ENCODE data around the gene OR2T1.
"Not testable (repeated sequence)": the region's sequence is repeated elsewhere in the genome, so short reads cannot be mapped to it uniquely, and the experiment has no call there.

OR2T1 gene

GRCh38 chr1:248455045-248455444, 52.2 kb downstream of the OR2T1 start:
- H3K27ac ChIP-seq = not testable (repeated sequence)

GRCh38 chr1:248456635-248457034, 53.8 kb downstream of the OR2T1 start:
- not testable (repeated sequence) for H3K27ac ChIP-seq

Measured in C4-2B (cell line).